Left ventricle myocardium inferior (tissue), 1 donor: ENCODE results near the gene PARP6. TPM values are rescaled to one million over a fixed set of nuclear protein-coding genes. Genes with fewer than 3 reads are reported as not detected.
A peak's percentile ranks its signal among the peaks of the same experiment; 100 is the strongest.

ENCODE experiments used
- DNase-seq: peaks from one replicate; pipeline ENCODE4 v3.0.0-alpha.2; 2020
- H3K27ac ChIP-seq: fragments of 200-600 bp; replicated peaks from 2 replicates; pipeline ENCODE4 v1.8.0; 2021
- H3K27me3 ChIP-seq: fragments of 200-600 bp; 2 replicates; pipeline ENCODE4 v1.8.0; 2021; ENCODE audit warnings: low read depth
- H3K36me3 ChIP-seq: fragments of 200-600 bp; 2 replicates; pipeline ENCODE4 v1.8.0; 2021
- H3K4me1 ChIP-seq: fragments of 200-600 bp; 2 replicates; pipeline ENCODE4 v1.8.0; 2021
- H3K4me3 ChIP-seq: fragments of 200-600 bp; 2 replicates; pipeline ENCODE4 v1.8.0; 2021; ENCODE audit warnings: mild to moderate bottlenecking, moderate library complexity
- H3K9me3 ChIP-seq: fragments of 200-600 bp; replicated peaks from 2 replicates; pipeline ENCODE4 v1.8.0; 2021
- intact Hi-C: fragments of 100-400 bp; cut with micrococcal nuclease; formaldehyde crosslinking; loops from one replicate; pipeline ENCODE4 v1.11.0; 2022
- total RNA-seq: library from RNA; stranded (reverse); fragmentation: NEBNext Ultra II Directional; extraction: Animal tissue kit (Norgen Biotek cat#: 25700); gene quantifications from one replicate; pipeline ENCODE4 v1.2.1, GENCODE V29; 2021
- TF ChIP-seq, protein P1 (sequence below): fragments of 200-600 bp; IDR thresholded peaks from 2 replicates; pipeline ENCODE4 v1.8.0; 2021; ENCODE audit warnings: antibody characterized with exemption, mild to moderate bottlenecking, borderline replicate concordance
- donor health status: DM: no; HTN: yes; CAD: no; lungs with severe emphysema.

The PARP6 gene
- total RNA-seq, 1 donor from 2014 or later = 43.6 TPM

DNA sequence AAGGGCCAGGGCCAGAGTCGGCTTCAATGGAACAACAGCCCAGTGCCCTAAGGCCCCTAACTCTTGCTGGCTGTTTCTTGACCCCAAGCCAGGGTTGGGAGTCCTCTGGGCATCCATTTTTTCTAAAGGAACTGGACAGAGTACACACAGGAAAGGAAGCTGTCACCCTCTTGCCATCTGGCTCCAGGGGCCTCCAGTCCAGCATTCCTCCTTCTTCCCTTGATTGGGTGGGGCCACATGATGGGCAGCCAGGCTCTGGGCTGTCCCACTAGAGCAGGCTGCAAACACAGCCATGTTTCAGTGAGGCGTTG lies 73.2 kb downstream of the PARP6 start:
- Histone ChIP-seq H3K4me3 (no peak overlapping the region), H3K4me1 (peaks cover 58% of the 10 kb centered on the region), H3K9me3 (no peaks in the 10 kb centered on the region), H3K36me3 (peaks cover 56% of the 10 kb centered on the region), H3K27me3 (peaks cover 22% of the 10 kb centered on the region), H3K27ac (no peak overlapping the region)
- TF ChIP-seq, protein P1, sequence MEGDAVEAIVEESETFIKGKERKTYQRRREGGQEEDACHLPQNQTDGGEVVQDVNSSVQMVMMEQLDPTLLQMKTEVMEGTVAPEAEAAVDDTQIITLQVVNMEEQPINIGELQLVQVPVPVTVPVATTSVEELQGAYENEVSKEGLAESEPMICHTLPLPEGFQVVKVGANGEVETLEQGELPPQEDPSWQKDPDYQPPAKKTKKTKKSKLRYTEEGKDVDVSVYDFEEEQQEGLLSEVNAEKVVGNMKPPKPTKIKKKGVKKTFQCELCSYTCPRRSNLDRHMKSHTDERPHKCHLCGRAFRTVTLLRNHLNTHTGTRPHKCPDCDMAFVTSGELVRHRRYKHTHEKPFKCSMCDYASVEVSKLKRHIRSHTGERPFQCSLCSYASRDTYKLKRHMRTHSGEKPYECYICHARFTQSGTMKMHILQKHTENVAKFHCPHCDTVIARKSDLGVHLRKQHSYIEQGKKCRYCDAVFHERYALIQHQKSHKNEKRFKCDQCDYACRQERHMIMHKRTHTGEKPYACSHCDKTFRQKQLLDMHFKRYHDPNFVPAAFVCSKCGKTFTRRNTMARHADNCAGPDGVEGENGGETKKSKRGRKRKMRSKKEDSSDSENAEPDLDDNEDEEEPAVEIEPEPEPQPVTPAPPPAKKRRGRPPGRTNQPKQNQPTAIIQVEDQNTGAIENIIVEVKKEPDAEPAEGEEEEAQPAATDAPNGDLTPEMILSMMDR = no peak
- intact Hi-C loops = no loop called here
- DNase-seq = no peak

- Histone ChIP-seq H3K27me3 (peaks cover 22% of the 10 kb centered on the region), H3K4me3 (no peak overlapping the region), H3K4me1 (peaks cover 52% of the 10 kb centered on the region), H3K9me3 (no peaks in the 10 kb centered on the region), H3K27ac (no peak overlapping the region), H3K36me3 (peaks cover 50% of the 10 kb centered on the region)
- intact Hi-C loops = no loop called here
- no peak for DNase-seq
- TF ChIP-seq, protein P1 = no peak
These were observed 73.8 kb downstream of the PARP6 start for GRCh38 chr15:72198356-72199204.

DNA sequence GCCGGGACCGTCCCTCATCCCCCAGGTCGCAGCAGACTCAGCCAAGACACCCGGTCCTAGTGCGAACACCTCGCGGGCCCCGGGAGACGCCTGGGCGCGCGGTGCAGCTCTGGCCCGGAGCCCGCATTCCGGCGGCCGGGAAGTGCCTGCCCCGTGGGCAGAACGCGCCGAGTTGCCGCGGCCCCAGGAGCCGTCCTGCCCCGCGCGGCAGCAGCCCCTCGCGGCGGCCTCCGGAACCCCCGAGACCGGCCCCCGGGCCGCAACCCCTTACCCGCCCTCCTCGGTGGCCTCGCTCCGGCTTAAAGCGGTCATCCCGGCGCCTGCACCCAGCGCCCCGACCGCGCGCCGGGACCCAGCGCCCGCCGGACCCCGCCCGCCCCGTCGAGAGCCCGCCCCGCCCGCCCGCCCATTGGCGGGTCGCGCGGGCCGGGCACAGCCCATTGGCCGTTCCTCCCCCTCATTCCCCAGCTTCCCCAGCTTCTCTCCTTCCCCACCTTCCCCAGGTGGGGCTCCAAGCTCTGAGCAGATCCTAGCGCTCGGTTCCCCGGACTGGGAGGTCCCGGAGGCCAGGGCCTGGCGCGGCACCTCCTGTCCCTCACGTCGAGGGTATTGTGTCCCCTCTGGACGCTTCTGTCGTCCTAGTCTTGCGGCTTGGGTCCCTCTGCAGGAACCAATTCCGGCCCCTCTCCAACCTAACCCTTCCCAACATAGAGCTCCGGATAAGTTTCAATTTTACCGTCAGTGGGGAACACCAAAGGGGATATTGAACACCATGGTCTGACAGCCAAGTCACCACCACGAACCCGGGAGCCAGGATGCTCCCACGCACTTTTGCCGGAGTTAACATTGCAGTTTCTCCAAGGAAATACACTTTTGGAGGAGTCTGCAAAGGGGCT lies 74.6 kb downstream of the PARP6 start, which contains the start of gene GRAMD2A:
Gene GRAMD2A (minus strand): TSS at position 328 of the 896 bp plus-strand sequence.
- peaks cover 42% of the 10 kb centered on the region for H3K36me3 ChIP-seq
- TF ChIP-seq, protein P1 = no peak
- H3K9me3 ChIP-seq = no peaks in the 10 kb centered on the region
- DNase-seq = peak; percentile 32
- intact Hi-C loops = no loop called here
- H3K4me3 ChIP-seq = peak within 1 kb of the TSS; percentile 67
- H3K27ac ChIP-seq = no peak within 1 kb of the TSS
- H3K4me1 ChIP-seq = peaks cover 43% of the 10 kb centered on the region
- peaks cover 22% of the 10 kb centered on the region for H3K27me3 ChIP-seq

GRCh38 chr15:72197041-72197459 lies 75.3 kb downstream of the PARP6 start:
- intact Hi-C loops = no loop called here
- no peak for DNase-seq
- H3K27ac ChIP-seq = no peak overlapping the region

More at GRCh38 chr15:72197041-72197459, 75.3 kb downstream of the PARP6 start:
- TF ChIP-seq, protein P1 = no peak
- Histone ChIP-seq H3K36me3 (peaks cover 35% of the 10 kb centered on the region), H3K4me3 (peak overlapping the region; percentile 67), H3K4me1 (peaks cover 37% of the 10 kb centered on the region), H3K9me3 (no peaks in the 10 kb centered on the region), H3K27me3 (peaks cover 22% of the 10 kb centered on the region)
